ENCODE results near the gene MS4A10.

Gene MS4A10

DNA sequence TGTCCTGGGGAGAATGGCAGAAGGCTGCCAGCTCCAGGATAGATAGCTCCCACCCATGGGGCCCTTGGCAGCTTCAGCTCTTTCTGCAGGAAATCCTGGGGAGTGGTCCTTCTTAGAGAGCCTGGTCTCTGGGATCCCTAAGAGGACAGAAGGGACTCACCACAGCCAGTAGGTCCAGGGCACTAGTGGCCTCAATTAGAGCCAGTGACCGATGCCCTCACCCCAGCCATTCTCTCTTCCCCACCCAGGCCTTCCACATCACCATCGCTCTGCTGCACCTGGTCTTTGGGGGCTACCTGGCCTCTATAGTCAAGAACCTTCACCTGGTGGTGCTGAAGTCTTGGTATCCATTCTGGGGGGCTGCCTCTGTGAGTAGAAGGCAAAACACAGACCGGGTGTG, 5.6 kb downstream of the MS4A10 start:
- Histone ChIP-seq H3K9me3 (ENCODE audit: insufficient read depth, low read depth, low read length) (peaks cover 20% of the 10 kb centered on the region), H3K9ac (ENCODE audit: low read depth, low read length) (no peak overlapping the region), H3K4me1 (ENCODE audit: insufficient read depth, low read length) (no peaks in the 10 kb centered on the region), H3K27ac (ENCODE audit: low read depth, low read length) (no peak overlapping the region), H3K4me3 (ENCODE audit: low read length) (no peak overlapping the region), H3K27me3 (ENCODE audit: insufficient read depth, low read length) (no peaks in the 10 kb centered on the region), H3K36me3 (ENCODE audit: insufficient read depth, low read length) (no peaks in the 10 kb centered on the region)
- 89% methylated on average over 3 of the region's 3 CpGs for WGBS

GRCh38 chr11:60791153-60791933, 6.2 kb downstream of the MS4A10 start:
- H3K4me1 ChIP-seq (ENCODE audit: insufficient read depth, low read length): no peaks in the 10 kb centered on the region
- no peaks in the 10 kb centered on the region for H3K36me3 ChIP-seq (ENCODE audit: insufficient read depth, low read length)
- no peaks in the 10 kb centered on the region for H3K27me3 ChIP-seq (ENCODE audit: insufficient read depth, low read length)
- no peak overlapping the region for H3K9ac ChIP-seq (ENCODE audit: low read depth, low read length)
- H3K4me3 ChIP-seq (ENCODE audit: low read length): no peak overlapping the region
- no peak overlapping the region for H3K27ac ChIP-seq (ENCODE audit: low read depth, low read length)
- 91% methylated on average over 4 of the region's 4 CpGs for WGBS
- H3K9me3 ChIP-seq (ENCODE audit: insufficient read depth, low read depth, low read length): peaks cover 20% of the 10 kb centered on the region

GRCh38 chr11:60792521-60792920, 7.4 kb downstream of the MS4A10 start:
- Histone ChIP-seq H3K4me1 (ENCODE audit: insufficient read depth, low read length) (no peaks in the 10 kb centered on the region), H3K9ac (ENCODE audit: low read depth, low read length) (no peak overlapping the region), H3K36me3 (ENCODE audit: insufficient read depth, low read length) (no peaks in the 10 kb centered on the region), H3K27ac (ENCODE audit: low read depth, low read length) (no peak overlapping the region), H3K9me3 (ENCODE audit: insufficient read depth, low read depth, low read length) (peaks cover 20% of the 10 kb centered on the region), H3K4me3 (ENCODE audit: low read length) (no peak overlapping the region), H3K27me3 (ENCODE audit: insufficient read depth, low read length) (no peaks in the 10 kb centered on the region)
- 85% methylated on average over 3 of the region's 3 CpGs for WGBS

- H3K4me1 ChIP-seq (ENCODE audit: insufficient read depth, low read length): no peaks in the 10 kb centered on the region
- no peaks in the 10 kb centered on the region for H3K27me3 ChIP-seq (ENCODE audit: insufficient read depth, low read length)
- H3K9ac ChIP-seq (ENCODE audit: low read depth, low read length): no peak overlapping the region
- H3K4me3 ChIP-seq (ENCODE audit: low read length): no peak overlapping the region
- WGBS: 87% methylated on average over 6 of the region's 6 CpGs
- no peaks in the 10 kb centered on the region for H3K36me3 ChIP-seq (ENCODE audit: insufficient read depth, low read length)
- peaks cover 20% of the 10 kb centered on the region for H3K9me3 ChIP-seq (ENCODE audit: insufficient read depth, low read depth, low read length)
- H3K27ac ChIP-seq (ENCODE audit: low read depth, low read length): no peak overlapping the region
Observed at GRCh38 chr11:60795291-60795690, 10.2 kb downstream of the MS4A10 start.

- peaks cover 5% of the 10 kb centered on the region for H3K9me3 ChIP-seq (ENCODE audit: insufficient read depth, low read depth, low read length)
- H3K27ac ChIP-seq (ENCODE audit: low read depth, low read length): no peak overlapping the region
- H3K36me3 ChIP-seq (ENCODE audit: insufficient read depth, low read length): no peaks in the 10 kb centered on the region
- 86% methylated on average over 17 of the region's 17 CpGs for WGBS
- no peak overlapping the region for H3K4me3 ChIP-seq (ENCODE audit: low read length)
- 0 out of 2 replicates have a peak, but pooled peaks cover 3% of the 10 kb centered on the region for H3K27me3 ChIP-seq (ENCODE audit: insufficient read depth, low read length)
- no peaks in the 10 kb centered on the region for H3K4me1 ChIP-seq (ENCODE audit: insufficient read depth, low read length)
- H3K9ac ChIP-seq (ENCODE audit: low read depth, low read length): no peak overlapping the region
Observed at GRCh38 chr11:60797846-60798630, 12.9 kb downstream of the MS4A10 start.

GRCh38 chr11:60798631-60799030, 13.5 kb downstream of the MS4A10 start:
- Histone ChIP-seq H3K4me3 (ENCODE audit: low read length) (no peak overlapping the region), H3K4me1 (ENCODE audit: insufficient read depth, low read length) (no peaks in the 10 kb centered on the region), H3K36me3 (ENCODE audit: insufficient read depth, low read length) (no peaks in the 10 kb centered on the region), H3K27ac (ENCODE audit: low read depth, low read length) (no peak overlapping the region), H3K27me3 (ENCODE audit: insufficient read depth, low read length) (0 out of 2 replicates have a peak, but pooled peaks cover 3% of the 10 kb centered on the region), H3K9me3 (ENCODE audit: insufficient read depth, low read depth, low read length) (no peaks in the 10 kb centered on the region), H3K9ac (ENCODE audit: low read depth, low read length) (no peak overlapping the region)
- WGBS: 96% methylated on average over 3 of the region's 3 CpGs

DNA sequence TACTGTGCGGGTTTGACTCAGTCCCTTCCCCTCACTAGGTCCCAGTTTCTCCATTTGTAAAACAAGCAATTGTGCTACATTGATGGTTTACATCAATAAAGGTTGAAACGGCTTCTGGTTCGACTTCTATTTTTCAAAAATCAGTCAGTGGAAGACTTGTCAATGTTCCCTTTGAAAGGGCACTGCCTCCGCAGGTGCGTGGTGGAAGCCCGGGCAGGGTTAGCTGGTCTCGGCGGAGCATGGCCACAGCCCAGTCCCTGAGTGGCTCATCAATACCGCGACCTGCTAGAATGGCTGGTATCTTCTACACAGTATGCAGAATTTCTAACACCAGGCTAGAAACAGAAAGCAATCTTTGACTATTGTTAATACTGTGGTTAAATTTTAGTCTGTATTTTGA, 16.1 kb downstream of the MS4A10 start:
- Histone ChIP-seq H3K27ac (ENCODE audit: low read depth, low read length) (no peak overlapping the region), H3K27me3 (ENCODE audit: insufficient read depth, low read length) (0 out of 2 replicates have a peak, but pooled peaks cover 3% of the 10 kb centered on the region), H3K4me1 (ENCODE audit: insufficient read depth, low read length) (no peaks in the 10 kb centered on the region), H3K9ac (ENCODE audit: low read depth, low read length) (no peak overlapping the region), H3K4me3 (ENCODE audit: low read length) (no peak overlapping the region), H3K36me3 (ENCODE audit: insufficient read depth, low read length) (no peaks in the 10 kb centered on the region), H3K9me3 (ENCODE audit: insufficient read depth, low read depth, low read length) (no peaks in the 10 kb centered on the region)
- WGBS: 92% methylated on average over 10 of the region's 10 CpGs

DNA sequence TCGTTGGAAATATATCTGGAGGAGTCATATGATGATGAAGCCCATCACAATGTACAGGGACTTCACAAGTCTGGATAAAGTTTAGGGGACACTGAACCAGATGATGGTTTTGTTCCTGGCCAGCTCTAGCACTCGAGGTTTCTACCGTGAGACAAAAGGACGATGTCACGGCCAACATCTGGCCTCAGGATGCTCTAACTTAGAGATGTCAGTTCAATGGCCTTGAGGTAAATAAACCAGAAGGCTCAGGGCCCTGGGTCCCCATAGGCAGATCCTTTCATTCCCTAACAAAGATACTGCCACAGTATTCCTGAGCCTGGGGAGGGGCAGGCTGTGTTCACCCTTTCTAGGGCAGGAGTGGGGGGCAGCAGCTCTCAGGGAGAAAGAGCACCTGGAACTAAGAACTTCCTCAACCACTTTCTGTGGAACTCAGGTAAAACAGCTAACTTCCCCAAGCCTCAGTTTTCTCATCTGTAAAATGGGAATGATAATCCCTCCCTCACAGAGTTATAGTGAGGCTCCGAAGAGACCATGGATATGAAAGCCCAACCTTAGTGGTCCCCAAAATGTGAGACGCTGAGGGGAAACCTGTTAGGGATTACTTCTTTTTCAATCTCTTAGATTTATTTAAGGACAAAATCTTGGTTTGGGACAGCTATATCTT, 18.3 kb downstream of the MS4A10 start:
- WGBS: 82% methylated on average over 7 of the region's 7 CpGs
- no peaks in the 10 kb centered on the region for H3K36me3 ChIP-seq (ENCODE audit: insufficient read depth, low read length)
- no peak overlapping the region for H3K4me3 ChIP-seq (ENCODE audit: low read length)
- H3K9ac ChIP-seq (ENCODE audit: low read depth, low read length): no peak overlapping the region
- no peak overlapping the region for H3K27ac ChIP-seq (ENCODE audit: low read depth, low read length)
- H3K9me3 ChIP-seq (ENCODE audit: insufficient read depth, low read depth, low read length): no peaks in the 10 kb centered on the region
- 0 out of 2 replicates have a peak, but pooled peaks cover 3% of the 10 kb centered on the region for H3K27me3 ChIP-seq (ENCODE audit: insufficient read depth, low read length)
- H3K4me1 ChIP-seq (ENCODE audit: insufficient read depth, low read length): no peaks in the 10 kb centered on the region

- H3K4me1 ChIP-seq (ENCODE audit: insufficient read depth, low read length): no peaks in the 10 kb centered on the region
- no peaks in the 10 kb centered on the region for H3K9me3 ChIP-seq (ENCODE audit: insufficient read depth, low read depth, low read length)
- no peaks in the 10 kb centered on the region; the same call in 1 of the 2 replicates for H3K27me3 ChIP-seq (ENCODE audit: insufficient read depth, low read length)
- no peak overlapping the region for H3K27ac ChIP-seq (ENCODE audit: low read depth, low read length)
- H3K9ac ChIP-seq (ENCODE audit: low read depth, low read length): no peak overlapping the region
- 82% methylated on average over 3 of the region's 3 CpGs for WGBS
- H3K36me3 ChIP-seq (ENCODE audit: insufficient read depth, low read length): no peaks in the 10 kb centered on the region
- H3K4me3 ChIP-seq (ENCODE audit: low read length): no peak overlapping the region
Observed at GRCh38 chr11:60809249-60809648, 24.1 kb downstream of the MS4A10 start.

DNA sequence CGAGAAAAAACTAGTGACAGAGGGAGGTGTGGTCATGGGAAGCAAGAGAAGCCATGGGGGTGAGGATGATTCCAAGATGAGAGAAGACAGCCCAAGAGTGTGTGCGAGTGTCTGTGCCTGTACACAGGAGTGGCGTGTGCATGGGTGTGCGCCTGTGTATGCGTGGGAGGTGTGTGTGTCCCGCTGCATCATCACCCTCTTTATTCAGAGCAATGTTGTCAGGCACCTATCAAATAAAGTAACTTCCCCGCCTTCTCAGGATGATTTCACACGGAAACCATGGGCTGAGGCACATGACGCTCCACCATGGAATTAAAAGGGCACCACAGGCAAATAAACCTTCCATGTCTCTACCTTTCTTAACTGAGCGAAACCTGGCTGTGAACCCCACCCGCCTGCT, 24.6 kb downstream of the MS4A10 start:
- H3K4me3 ChIP-seq (ENCODE audit: low read length): no peak overlapping the region
- H3K27me3 ChIP-seq (ENCODE audit: insufficient read depth, low read length): no peaks in the 10 kb centered on the region; the same call in 1 of the 2 replicates
- no peaks in the 10 kb centered on the region for H3K4me1 ChIP-seq (ENCODE audit: insufficient read depth, low read length)
- H3K9ac ChIP-seq (ENCODE audit: low read depth, low read length): no peak overlapping the region
- no peaks in the 10 kb centered on the region for H3K36me3 ChIP-seq (ENCODE audit: insufficient read depth, low read length)
- H3K27ac ChIP-seq (ENCODE audit: low read depth, low read length): no peak overlapping the region
- 95% methylated on average over 11 of the region's 11 CpGs for WGBS
- H3K9me3 ChIP-seq (ENCODE audit: insufficient read depth, low read depth, low read length): no peaks in the 10 kb centered on the region

DNA sequence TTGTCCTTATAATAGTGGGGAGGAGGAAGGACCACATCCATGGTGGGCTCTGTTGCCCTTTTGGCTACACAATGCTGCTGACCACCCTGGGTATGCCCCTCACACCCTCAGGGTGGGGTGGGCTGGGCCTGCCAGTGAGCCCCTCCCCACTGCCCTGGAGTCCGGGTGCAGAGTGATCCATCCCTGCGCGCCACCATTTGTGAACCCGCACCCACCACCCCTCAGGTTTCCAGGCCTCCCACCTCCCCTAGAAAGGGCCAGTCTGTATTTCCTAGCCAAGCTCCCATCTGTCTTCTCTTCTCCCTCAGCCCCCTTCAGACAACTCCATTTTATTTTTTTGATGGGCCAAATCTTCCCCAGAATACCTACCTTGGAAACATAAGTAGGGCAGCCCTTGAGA, 25.0 kb downstream of the MS4A10 start:
- Histone ChIP-seq H3K36me3 (ENCODE audit: insufficient read depth, low read length) (no peaks in the 10 kb centered on the region), H3K4me3 (ENCODE audit: low read length) (no peak overlapping the region), H3K9me3 (ENCODE audit: insufficient read depth, low read depth, low read length) (no peaks in the 10 kb centered on the region), H3K27ac (ENCODE audit: low read depth, low read length) (no peak overlapping the region), H3K27me3 (ENCODE audit: insufficient read depth, low read length) (no peaks in the 10 kb centered on the region; the same call in 1 of the 2 replicates), H3K4me1 (ENCODE audit: insufficient read depth, low read length) (no peaks in the 10 kb centered on the region), H3K9ac (ENCODE audit: low read depth, low read length) (no peak overlapping the region)
- WGBS: 97% methylated on average over 4 of the region's 4 CpGs

All from HUES64 (cell line).